NCI-H82 treated with DMSO at 0.1 percent for 48 hours (cell line): ENCODE results near the gene RINL.
A peak's percentile ranks its signal among the peaks of the same experiment; 100 is the strongest.
"Not testable (repeated sequence)": the region's sequence is repeated elsewhere in the genome, so short reads cannot be mapped to it uniquely, and the experiment has no call there.

ENCODE experiments used
- DNase-seq: peaks from one replicate; lab custom pipeline; 2025; ENCODE audit not compliant: unreplicated experiment; lab: John Stamatoyannopoulos, UW

RINL gene

DNA sequence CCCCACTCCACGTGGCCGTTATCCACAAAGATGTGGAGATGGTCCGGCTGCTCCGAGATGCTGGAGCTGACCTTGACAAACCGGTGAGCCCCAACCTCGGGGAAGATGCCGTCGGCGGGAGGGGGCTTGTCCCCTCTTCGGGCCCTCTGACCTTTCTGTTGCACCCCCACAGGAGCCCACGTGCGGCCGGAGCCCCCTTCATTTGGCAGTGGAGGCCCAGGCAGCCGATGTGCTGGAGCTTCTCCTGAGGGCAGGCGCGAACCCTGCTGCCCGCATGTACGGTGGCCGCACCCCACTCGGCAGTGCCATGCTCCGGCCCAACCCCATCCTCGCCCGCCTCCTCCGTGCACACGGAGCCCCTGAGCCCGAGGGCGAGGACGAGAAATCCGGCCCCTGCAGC is 29.2 kb upstream of the RINL start:
- no peak for DNase-seq

DNA sequence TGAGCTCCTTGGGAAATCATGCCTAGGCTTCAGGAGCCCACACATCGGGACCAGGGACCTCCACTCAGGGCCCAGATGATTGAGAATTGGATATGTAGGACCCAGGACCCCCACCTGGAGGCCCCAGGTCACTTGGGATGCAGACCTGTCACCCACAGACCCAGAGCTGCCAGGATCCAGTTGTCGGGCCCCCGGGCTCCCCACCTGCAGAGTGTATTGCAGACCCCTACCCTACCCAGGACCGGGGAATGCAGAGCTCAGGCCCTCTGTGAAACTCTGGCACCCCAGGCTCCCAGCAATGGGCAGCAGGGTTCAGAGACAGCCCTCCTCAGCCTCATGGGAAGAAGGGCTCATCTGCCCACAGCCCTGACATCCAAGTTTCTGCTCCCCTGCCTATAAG is 27.5 kb upstream of the RINL start:
- DNase-seq: no peak

DNA sequence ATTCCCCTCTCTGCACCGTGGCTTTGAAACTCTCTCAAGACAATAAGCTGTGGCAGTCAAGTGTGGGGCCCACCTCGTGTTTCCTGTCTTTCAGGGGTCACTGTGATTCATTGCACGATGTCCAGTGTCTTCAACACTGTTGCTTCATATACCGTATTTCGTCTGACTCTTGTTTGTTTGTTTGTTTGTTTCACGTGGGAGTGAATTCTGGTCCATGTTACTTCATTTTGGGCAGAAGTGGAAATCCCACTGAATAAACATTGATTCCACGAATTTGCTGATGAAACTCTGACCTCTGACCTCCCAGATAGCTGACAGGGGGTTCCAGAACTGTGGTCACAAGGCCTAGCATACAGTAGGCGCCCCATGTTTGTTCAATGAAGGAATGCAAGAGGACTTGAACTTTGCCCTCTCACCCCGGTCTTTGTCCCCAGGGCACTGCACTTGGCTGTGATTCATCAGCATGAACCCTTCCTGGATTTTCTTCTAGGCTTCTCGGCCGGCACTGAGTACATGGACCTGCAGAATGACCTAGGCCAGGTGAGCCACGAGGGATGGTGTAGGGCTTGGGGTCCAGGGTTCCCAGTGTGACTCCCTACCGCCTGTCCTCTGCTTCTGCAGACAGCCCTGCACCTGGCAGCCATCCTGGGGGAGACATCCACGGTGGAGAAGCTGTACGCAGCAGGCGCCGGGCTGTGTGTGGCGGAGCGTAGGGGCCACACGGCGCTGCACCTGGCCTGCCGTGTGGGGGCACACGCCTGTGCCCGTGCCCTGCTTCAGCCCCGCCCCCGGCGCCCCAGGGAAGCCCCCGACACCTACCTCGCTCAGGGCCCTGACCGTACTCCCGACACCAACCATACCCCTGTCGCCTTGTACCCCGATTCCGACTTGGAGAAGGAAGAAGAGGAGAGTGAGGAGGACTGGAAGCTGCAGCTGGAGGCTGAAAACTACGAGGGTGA is 26.8 kb upstream of the RINL start:
- DNase-seq: no peak

GRCh38 chr19:38901683-38902082 is 23.6 kb upstream of the RINL start:
- no peak for DNase-seq

- DNase-seq: no peak
These were observed 22.7 kb upstream of the RINL start for GRCh38 chr19:38900743-38901190.

DNA sequence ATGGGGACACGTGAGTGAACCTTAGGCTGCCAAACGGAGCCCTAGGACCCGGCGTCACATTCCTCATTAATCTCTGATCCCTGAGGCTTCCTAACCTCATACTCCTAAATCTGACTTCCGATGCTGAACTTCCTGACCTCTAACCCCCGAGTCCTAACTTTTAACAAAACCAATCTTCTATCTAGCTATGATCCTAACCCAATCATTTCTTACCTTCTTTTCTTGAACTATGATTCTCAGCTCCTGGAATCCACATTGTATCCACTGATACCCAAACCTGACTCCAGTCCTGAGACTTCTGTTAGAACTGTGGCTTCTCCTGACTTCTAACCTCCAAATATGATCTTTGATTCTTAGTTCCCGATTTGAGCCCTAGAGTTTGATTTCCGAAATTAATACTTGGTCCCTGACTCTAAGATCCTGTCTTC is 22.1 kb upstream of the RINL start:
- DNase-seq: peak; percentile 71

- peak; percentile 100 for DNase-seq
These were observed 21.5 kb upstream of the RINL start, which contains the start of the genes NFKBIB and SIRT2 for GRCh38 chr19:38899447-38900201. Gene NFKBIB, plus strand, starts transcription at chr19:38899969. Its CDS starts 64 bp downstream, at chr19:38900033. Gene SIRT2, minus strand, starts transcription at chr19:38899618. Its CDS starts 97 bp downstream, at chr19:38899521.

DNA sequence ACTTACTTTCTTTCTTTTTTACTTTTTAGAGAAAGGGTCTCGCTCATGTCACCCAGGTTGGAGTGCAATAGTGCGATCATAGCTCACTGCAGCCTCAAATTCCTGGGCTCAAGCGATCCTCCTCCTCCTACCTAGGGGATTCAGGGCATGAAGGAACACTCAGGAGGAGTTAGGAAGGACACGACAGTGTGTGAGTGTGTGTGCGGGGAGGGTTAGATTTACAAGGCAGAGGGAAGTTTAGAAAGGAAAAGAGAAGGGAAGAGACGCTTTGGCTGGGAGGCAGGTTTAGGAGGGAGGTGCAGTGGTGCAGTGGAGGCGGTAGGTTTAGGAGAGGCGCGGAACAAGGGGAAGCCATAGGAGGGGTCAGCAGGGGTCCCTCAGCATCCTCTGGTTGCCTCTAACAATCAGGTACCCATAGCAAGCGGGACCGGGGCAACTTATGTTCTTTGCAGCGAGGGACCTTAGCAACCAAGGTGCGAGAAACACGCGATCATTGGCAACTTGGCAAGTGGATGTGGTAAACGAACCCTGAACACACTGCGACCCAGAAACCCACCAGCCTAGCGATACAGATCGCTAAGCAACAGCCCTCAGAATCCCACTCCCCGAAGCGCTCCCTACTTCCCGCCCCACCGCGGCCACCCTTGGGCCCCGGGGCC is 20.8 kb upstream of the RINL start:
- no peak for DNase-seq

GRCh38 chr19:38894968-38895367 is 16.9 kb upstream of the RINL start:
- no peak for DNase-seq

DNA sequence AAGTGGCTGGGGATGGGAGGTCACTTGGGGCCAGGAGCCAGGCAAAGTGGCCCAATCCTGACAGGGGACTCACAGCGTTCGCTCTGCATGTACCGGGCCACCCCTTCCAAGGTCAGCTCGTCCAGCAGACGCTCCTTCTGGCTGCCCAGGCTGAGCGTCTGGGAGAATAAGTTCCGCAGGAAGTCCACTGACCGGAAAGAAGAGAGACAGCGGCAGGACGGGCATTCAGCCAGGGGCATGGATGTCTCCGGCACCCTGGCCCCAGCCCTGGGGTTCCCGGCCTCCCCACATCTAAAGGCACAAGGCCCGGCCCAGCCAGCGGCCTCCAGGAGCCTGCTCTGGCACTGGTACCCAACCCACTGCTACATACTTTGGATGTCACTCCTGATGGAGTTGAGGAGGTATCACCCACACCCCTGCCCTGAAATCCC is 15.3 kb upstream of the RINL start:
- no peak for DNase-seq

- no peak for DNase-seq
These were observed 14.8 kb upstream of the RINL start for GRCh38 chr19:38892841-38893240.

GRCh38 chr19:38891771-38892170 is 13.7 kb upstream of the RINL start:
- DNase-seq: no peak

- DNase-seq: no peak
These were observed 12.6 kb upstream of the RINL start for GRCh38 chr19:38890686-38891085.

- DNase-seq: no peak
These were observed 11.7 kb upstream of the RINL start for GRCh38 chr19:38889803-38890202.

GRCh38 chr19:38888876-38889275 is 10.8 kb upstream of the RINL start:
- no peak for DNase-seq

- DNase-seq: not testable (repeated sequence)
These were observed 6.6 kb upstream of the RINL start for GRCh38 chr19:38884691-38885090.

DNA sequence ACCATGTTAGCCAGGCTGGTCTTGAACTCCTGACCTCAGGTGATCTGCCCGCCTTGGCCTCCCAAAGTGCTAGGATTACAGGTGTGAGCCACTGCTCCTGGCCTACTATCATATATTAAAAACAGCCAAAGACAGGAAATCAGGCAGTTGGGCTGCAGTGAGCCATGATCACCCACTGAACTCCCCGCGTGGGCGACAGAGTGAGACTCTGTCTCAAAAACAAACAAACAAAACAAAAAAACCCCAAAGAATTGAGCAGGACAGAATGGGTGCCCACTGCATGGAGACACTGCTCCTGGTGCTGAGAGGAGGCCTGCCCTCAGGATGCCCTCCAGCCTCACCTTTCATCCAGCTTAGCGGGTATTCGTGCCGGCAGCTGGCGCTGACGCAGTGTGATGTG is 5.2 kb upstream of the RINL start:
- no peak for DNase-seq

GRCh38 chr19:38880882-38881609 is 3.0 kb upstream of the RINL start:
- no peak for DNase-seq

DNA sequence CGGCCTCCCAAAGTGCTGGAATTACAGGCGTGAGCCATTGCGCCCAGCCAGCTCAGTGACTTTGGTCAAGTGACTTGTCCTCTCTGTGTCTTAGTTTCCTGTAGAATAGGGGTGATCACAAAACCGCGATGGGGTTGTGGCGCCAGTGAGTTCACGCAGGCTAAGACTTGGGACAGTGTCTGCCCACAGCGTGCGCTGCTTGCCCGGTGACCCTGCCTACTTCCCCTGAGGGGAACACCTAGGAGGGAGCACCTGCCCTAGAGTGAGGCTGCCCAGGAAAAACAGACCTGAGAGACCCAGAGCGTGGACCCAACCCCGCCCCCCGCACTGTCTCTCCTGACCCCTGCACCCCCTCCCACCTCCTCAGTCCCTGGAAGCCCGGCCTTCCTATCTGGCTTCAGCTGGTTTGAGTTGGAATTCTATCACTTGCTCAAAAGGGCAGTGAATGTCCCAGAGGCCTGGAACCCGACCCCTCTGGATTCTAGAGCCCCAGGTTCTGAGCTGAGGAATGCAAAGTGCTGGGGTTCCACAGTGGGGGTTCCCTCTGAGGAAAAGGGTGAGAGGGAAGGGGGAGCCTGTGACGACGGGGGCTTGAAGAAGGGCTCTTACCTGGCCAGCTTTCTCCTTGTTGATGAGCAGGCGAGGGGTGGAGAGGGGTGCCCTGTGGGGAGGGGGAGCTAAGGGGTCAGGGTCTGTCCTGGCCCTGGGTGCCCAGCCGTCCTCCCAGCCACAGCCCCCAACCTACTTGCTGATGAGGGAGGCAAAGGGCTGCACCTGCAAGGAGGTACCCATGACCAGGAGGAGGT is 2.2 kb upstream of the RINL start:
- no peak for DNase-seq

GRCh38 chr19:38879400-38879751 is 1.3 kb upstream of the RINL start:
- DNase-seq: no peak
